ENCODE results near the gene NUBP2.

- 0 out of 2 replicates have a peak, but pooled peaks have one; percentile 5 for TF ChIP-seq CTCF (conservative IDR thresholded peaks at IDR 0.05; ENCODE audit: low read depth, low read length)
- no peak for TF ChIP-seq EZH2 (IDR thresholded peaks at IDR 0.05; ENCODE audit: borderline replicate concordance, low read depth, low read length, poor library complexity, severe bottlenecking)
Observed at GRCh38 chr16:1773703-1774447, 8.9 kb upstream of the NUBP2 start.
